GM12892 (cell line): Measurements from ENCODE around the gene ANKRD55.
A peak's percentile ranks its signal among the peaks of the same experiment; 100 is the strongest.
"Not testable (repeated sequence)": the region's sequence is repeated elsewhere in the genome, so short reads cannot be mapped to it uniquely, and the experiment has no call there.

Experiments used
- DNase-seq: peaks from one replicate; pipeline ENCODE4 v3.0.0; 2011; ENCODE audit not compliant: insufficient read length
- FAIRE-seq: peaks from 2 replicates; lab custom pipeline; 2011; peaks lifted over from hg19 to GRCh38; lab: Jason Lieb, UNC
- POLR2A ChIP-seq: IDR thresholded peaks from 2 replicates; pipeline ENCODE4 v1.6.1; 2011; ENCODE audit warnings: low read depth, low read length, control low read depth
- POLR2AphosphoS5 ChIP-seq: IDR thresholded peaks from 2 replicates; pipeline ENCODE4 v1.6.1; 2011; ENCODE audit warnings: low read depth, low read length, control low read depth
- TAF1 ChIP-seq: IDR thresholded peaks from 2 replicates; pipeline ENCODE4 v1.6.1; 2011; ENCODE audit warnings: low read depth, mild to moderate bottlenecking, control low read depth, low read length, borderline replicate concordance

ANKRD55 gene

DNA sequence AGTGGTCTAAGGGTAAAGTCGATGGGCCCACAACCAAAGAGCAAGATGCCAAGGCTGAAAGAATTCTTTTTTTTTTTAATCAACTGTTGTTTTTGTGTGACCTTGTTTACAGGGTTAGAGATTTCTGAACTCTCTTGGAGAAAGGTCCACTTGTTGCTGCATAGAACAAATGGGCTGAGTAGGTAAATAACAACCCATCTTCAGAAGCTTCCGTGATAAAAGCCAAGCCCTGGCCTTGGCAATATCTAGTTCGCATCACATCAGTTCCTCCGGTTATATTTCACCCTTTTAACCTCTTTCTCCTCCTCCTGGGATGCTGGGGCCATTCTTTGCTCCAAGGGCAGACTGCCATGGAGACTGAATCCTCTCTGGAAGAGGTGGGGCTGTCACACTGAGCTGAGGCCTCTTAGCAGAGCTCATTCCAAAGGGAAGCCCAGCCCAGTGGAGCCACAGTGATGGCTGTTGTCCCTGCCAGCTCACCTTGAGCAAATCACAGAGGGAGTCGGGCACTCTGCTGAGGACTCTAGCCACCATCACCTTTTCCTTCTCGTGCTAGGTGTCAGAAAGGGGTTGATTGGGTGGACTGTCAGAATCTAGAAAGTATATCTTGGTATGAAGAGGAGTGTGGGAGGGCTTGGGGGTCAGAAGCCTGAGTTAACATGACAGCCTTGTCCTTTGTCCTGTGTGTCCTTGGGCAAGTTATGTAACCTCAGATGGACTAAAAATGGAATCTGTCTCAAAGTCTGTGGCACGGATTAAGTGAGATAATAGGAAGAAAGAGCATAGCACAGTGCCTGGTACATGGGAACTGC, 17.9 kb downstream of the ANKRD55 start:
- TF ChIP-seq POLR2AphosphoS5 (no peak), POLR2A (no peak), TAF1 (no peak)
- DNase-seq, result no peak
- no peak for FAIRE-seq

- not testable (repeated sequence) for DNase-seq, FAIRE-seq
These were observed 19.1 kb downstream of the ANKRD55 start for GRCh38 chr5:56213886-56214535.

DNA sequence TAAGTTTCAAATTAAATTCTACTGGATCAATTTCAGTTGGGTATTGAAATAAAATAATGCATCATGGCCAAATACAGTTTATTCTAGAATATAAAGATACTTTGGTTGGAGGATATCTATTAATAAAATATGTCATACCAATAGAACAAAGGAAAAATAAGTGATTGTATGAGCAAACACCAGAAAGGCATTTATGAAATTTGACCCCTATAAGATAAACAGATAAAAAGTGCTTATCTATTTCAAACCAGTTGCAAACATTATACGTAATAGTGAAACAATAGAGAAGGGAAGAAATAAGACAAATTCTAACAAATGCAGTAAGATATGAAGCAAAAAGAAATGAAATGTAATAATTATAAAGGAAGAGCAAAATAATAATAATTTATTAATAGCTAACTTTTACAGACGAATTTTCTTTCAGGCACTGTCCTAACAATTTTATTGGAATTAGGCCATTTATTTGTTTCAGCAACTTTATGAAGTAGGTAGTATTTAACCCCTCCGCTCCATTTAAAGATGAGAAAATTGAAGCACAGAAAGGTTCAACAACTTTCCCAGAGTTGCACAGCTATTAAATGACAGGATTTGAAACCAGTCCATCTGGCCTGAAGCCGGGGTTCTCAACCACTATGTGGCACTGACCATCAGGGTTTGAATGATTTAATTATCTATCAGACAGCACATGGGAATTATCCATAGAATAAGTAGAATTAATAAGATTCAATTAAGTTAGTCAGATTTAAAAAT, 20.8 kb downstream of the ANKRD55 start:
- TF ChIP-seq TAF1 (no peak), POLR2AphosphoS5 (no peak), POLR2A (no peak)
- DNase-seq, result no peak
- no peak for FAIRE-seq

DNA sequence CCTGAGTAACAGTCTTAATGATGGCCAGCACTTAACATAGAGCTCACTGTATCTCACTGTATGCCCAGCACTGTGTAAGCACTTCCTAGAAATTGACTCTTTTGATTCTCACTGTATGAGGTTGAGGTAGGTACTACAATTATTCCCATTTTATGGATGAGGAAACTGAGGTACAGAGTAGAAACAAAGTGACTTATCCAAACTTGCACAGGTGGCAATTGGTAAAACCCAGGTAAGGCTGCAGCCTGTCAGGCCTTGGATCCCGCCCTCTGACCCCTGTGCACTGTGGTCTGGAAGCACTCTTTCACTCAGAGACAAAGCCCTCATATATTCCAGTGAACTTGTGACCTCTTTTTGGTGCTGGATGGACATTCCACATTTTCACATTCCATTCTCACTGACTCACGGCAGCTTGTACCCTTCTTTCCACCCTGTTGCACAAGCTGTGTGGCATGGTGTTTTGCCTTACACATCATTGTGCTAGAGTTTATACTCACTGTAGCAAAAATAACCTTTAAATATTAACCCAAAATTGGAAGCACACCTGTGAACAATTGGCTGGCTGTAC, 21.7 kb downstream of the ANKRD55 start:
- TF ChIP-seq POLR2AphosphoS5, result no peak
- TF ChIP-seq POLR2A, result no peak
- TF ChIP-seq TAF1, result no peak
- no peak for FAIRE-seq
- DNase-seq, result no peak

DNA sequence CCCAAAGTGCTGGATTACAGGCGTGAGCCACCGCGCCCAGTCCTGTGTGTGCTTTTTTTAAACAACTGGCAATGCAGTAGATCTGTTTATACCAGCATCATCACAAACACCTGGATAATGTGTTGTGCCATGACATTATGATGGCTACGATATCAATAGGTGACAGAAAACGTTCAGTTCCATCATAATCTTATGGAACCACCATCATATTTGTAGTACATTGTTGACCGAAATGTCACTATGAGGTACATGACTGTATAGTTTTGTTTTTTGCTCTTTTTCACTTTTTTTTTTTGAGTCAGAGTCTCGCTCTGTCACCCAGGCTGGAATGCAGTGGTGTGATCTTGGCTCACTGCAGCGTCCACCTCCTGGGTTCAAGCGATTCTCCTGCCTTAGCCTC, 24.4 kb downstream of the ANKRD55 start:
- DNase-seq, result no peak
- no peak for FAIRE-seq
- TF ChIP-seq TAF1 (no peak), POLR2AphosphoS5 (no peak), POLR2A (no peak)

- no peak for TF ChIP-seq POLR2A
- no peak for TF ChIP-seq POLR2AphosphoS5
- no peak for TF ChIP-seq TAF1
- FAIRE-seq (no peak), DNase-seq (no peak)
These were observed 25.6 kb downstream of the ANKRD55 start for GRCh38 chr5:56207537-56207936.

GRCh38 chr5:56206126-56206910, 26.8 kb downstream of the ANKRD55 start:
- DNase-seq (no peak), FAIRE-seq (no peak)
- TF ChIP-seq POLR2AphosphoS5 (no peak), POLR2A (no peak), TAF1 (no peak)

DNA sequence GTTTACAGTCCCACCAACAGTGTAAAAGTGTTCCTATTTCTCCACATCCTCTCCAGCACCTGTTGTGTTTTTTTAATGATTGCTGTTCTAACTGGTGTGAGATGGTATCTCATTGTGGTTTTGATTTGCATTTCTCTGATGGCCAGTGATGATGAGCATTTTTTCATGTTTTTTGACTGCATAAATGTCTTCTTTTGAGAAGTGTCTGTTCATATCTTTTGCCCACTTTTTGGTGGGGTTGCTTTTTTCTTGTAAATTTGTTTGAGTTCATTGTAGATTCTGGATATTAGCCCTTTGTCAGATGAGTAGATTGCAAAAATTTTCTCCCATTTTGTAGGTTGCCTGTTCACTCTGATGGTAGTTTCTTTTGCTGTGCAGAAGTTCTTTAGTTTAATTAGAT, 29.2 kb downstream of the ANKRD55 start:
- FAIRE-seq, result not testable (repeated sequence)

DNA sequence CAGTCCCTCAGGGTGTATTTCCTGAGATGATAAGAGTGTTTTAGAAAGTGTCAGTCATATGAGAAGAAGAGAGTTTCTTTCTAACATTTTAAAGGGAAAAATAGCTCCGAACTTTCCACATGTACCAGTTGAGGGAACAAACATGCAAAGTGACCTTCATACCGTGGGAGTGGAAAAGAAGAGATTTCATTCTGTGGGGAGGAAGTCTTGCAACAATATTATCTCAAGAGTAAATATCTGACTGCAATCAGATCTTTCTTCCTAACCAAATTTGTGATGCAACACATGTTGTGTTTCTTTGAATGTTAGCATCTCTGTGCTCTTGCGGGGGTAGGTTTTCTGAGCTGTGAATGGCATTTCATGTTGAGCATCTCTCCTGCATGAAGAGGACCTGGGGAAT, 30.6 kb downstream of the ANKRD55 start:
- no peak for DNase-seq
- no peak for FAIRE-seq

More for the DNA sequence above, 29.2 kb downstream of the ANKRD55 start:
- DNase-seq, result not testable (repeated sequence)

GRCh38 chr5:56201762-56202261, 31.3 kb downstream of the ANKRD55 start:
- FAIRE-seq, DNase-seq: not testable (repeated sequence)

More for the DNA sequence above, 30.6 kb downstream of the ANKRD55 start:
- no peak for TF ChIP-seq POLR2AphosphoS5
- TF ChIP-seq TAF1, result no peak
- TF ChIP-seq POLR2A, result no peak

GRCh38 chr5:56200971-56201666, 32.0 kb downstream of the ANKRD55 start:
- TF ChIP-seq POLR2AphosphoS5 (no peak), TAF1 (no peak), POLR2A (no peak)
- peak; percentile 40 for DNase-seq
- FAIRE-seq, result peak; percentile 72
